Omental fat pad (tissue), 4 donors: ENCODE measurements around the gene CNKSR3. TPM values are rescaled to one million over a fixed set of nuclear protein-coding genes. Genes with fewer than 3 reads are reported as not detected.

ENCODE experiments used
- ATAC-seq: fragments of 150-250 bp; one replicate; pipeline ENCODE4 v1.9.1; 2016; ENCODE audit warnings: mild to moderate bottlenecking, moderate library complexity; ENCODE audit not compliant: low FRiP score
- DNase-seq: peaks from one replicate; pipeline ENCODE4 v3.0.0-alpha.2; 2019; ENCODE audit warnings: low spot score
- CTCF ChIP-seq, 3 donors: fragments of 450-650 bp; IDR thresholded peaks; one replicate each; pipeline ENCODE4 v1.5.1; 2016 to 2017; ENCODE audit warnings: antibody characterized with exemption in 3 of 3, mild to moderate bottlenecking in 3 of 3, moderate library complexity in 2 of 3
- total RNA-seq, 4 donors: library from RNA; depleted of rRNA; stranded (reverse); fragments of >200 nt; gene quantifications; one replicate each; pipeline ENCODE4 v1.1.0, GENCODE V29; 2016

The CNKSR3 gene
- total RNA-seq, 4 donors from 2014 or later: 3.9 to 13.8 (median 5.5) TPM

- TF ChIP-seq CTCF (IDR thresholded peaks at IDR 0.05): no peak
- no peak for ATAC-seq
- no peak for DNase-seq
Observed at GRCh38 chr6:154428897-154429296, 81.6 kb downstream of the CNKSR3 start.

- no peak for TF ChIP-seq CTCF (IDR thresholded peaks at IDR 0.05)
- ATAC-seq: no peak
- DNase-seq: no peak
Observed at GRCh38 chr6:154427446-154427845, 83.0 kb downstream of the CNKSR3 start.

- DNase-seq: no peak
- no peak for ATAC-seq
- no peak for TF ChIP-seq CTCF (IDR thresholded peaks at IDR 0.05)
Observed at GRCh38 chr6:154426997-154427396, 83.5 kb downstream of the CNKSR3 start.

GRCh38 chr6:154425034-154425433 is 85.5 kb downstream of the CNKSR3 start:
- DNase-seq: no peak
- no peak for TF ChIP-seq CTCF (IDR thresholded peaks at IDR 0.05)
- ATAC-seq: no peak

GRCh38 chr6:154414021-154414813 is 96.3 kb downstream of the CNKSR3 start:
- ATAC-seq (no peak), DNase-seq (no peak)
- no peak for TF ChIP-seq CTCF (IDR thresholded peaks at IDR 0.05)

- peak; percentile 29 for ATAC-seq
- TF ChIP-seq CTCF (IDR thresholded peaks at IDR 0.05): no peak
Observed at GRCh38 chr6:154412106-154412820, 98.2 kb downstream of the CNKSR3 start.

More at GRCh38 chr6:154412106-154412820, 98.2 kb downstream of the CNKSR3 start:
- DNase-seq: no peak
